Testis (tissue), 2 donors: ENCODE measurements around the gene FAM163B.

Experiments
- POLR2A ChIP-seq: fragments of 450-650 bp; IDR thresholded peaks from one replicate; pipeline ENCODE4 v1.6.1; 2017; ENCODE audit warnings: antibody characterized with exemption, mild to moderate bottlenecking, moderate library complexity
- TF ChIP-seq, protein P1 (sequence below), 3 experiments: fragments of 450-650 bp in 2 of 3; fragments of 200-600 bp in 1 of 3; sonication (generic) in 1 of 3; IDR thresholded peaks; one replicate each; pipeline ENCODE4 v1.5.1; 2016 to 2019; ENCODE audit warnings: antibody characterized with exemption in 3 of 3, mild to moderate bottlenecking in 2 of 3, moderate library complexity in 1 of 3

DNA sequence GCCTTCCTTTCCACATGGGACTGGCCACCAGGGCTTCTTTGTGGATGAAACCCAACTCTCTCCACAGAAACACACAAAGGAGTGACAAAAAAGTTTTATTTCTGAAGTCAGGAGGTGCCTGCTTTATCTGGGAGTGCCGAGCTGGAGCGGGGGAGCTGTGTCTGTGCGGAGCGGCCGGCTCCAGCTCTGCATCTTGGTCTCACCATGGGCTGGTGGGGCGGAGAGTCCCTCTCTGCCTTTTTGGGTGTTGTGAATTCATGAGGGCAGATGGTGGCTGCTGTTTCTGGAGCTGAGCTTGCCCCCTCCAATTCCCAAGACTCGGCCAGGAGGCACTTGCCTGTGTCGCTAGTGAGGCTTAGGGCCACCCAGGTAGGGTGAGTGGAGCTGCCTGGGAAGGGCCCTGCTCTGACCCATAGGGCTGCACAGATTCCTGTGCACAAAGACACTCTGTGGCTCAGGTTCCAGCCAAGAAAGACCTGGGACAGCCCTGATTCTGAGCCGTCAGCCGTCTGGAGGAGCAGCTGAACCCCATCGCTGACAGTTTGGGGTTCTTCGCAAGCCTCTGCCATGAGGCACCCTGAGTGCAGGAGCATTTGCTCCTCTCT lies 28.4 kb upstream of the FAM163B start:
- TF ChIP-seq, protein P1, sequence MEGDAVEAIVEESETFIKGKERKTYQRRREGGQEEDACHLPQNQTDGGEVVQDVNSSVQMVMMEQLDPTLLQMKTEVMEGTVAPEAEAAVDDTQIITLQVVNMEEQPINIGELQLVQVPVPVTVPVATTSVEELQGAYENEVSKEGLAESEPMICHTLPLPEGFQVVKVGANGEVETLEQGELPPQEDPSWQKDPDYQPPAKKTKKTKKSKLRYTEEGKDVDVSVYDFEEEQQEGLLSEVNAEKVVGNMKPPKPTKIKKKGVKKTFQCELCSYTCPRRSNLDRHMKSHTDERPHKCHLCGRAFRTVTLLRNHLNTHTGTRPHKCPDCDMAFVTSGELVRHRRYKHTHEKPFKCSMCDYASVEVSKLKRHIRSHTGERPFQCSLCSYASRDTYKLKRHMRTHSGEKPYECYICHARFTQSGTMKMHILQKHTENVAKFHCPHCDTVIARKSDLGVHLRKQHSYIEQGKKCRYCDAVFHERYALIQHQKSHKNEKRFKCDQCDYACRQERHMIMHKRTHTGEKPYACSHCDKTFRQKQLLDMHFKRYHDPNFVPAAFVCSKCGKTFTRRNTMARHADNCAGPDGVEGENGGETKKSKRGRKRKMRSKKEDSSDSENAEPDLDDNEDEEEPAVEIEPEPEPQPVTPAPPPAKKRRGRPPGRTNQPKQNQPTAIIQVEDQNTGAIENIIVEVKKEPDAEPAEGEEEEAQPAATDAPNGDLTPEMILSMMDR (IDR thresholded peaks at IDR 0.05), result no peak
- TF ChIP-seq POLR2A, result no peak
